GM12892 (cell line): ENCODE results near the gene TIMM44.

Experiments used
- POLR2A ChIP-seq: IDR thresholded peaks from 2 replicates; pipeline ENCODE4 v1.6.1; 2011; ENCODE audit warnings: low read depth, low read length, control low read depth
- POLR2AphosphoS5 ChIP-seq: IDR thresholded peaks from 2 replicates; pipeline ENCODE4 v1.6.1; 2011; ENCODE audit warnings: low read depth, low read length, control low read depth
- TAF1 ChIP-seq: IDR thresholded peaks from 2 replicates; pipeline ENCODE4 v1.6.1; 2011; ENCODE audit warnings: low read depth, mild to moderate bottlenecking, control low read depth, low read length, borderline replicate concordance

DNA sequence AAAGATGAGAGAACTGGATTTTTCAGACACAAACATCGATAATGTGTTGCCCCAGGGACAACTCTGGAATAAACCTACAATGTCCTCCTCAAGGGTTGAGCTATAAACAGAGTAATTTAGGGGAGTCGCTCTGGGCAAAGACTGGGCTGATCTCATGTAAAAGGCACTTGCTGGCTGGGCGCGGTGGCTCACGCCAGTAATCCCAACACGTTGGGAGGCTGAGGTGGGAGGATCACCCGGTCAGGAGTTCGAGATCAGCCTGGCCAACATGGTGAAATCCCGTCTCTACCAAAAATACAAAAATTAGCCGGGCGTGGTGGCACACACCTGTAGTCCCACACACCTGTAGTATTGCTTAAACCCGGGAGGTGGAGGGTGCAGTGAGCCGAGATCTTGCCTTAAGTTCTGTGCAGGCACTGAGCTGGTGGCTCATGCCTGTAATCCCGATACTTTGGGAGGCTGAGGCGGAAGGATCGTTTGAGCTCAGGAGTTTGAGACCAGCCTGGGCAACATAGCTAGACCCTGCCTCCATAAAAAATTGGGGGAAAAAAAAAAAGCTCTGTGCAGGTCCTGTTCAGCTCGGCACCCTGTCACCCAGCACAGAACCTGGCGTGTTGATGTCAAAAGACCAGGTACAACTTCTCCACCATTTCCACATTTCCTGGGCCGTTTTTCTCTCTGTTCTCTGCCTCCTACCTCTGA, 1.4 kb downstream of the TIMM44 start:
- TF ChIP-seq TAF1 = no peak
- TF ChIP-seq POLR2A = no peak
- no peak for TF ChIP-seq POLR2AphosphoS5
